ENCODE data around the gene ANXA2.

ANXA2 gene

GRCh38 chr15:60353245-60353920 lies 44.4 kb downstream of the ANXA2 start:
- no peak overlapping the region for H3K4me3 ChIP-seq (ENCODE audit: low read depth, low read length)
- TF ChIP-seq CTCF (IDR thresholded peaks at IDR 0.05; ENCODE audit: insufficient read depth, low read depth, low read length, missing control alignments) = no peak
- no peak for DNase-seq (ENCODE audit: low read depth)

DNA sequence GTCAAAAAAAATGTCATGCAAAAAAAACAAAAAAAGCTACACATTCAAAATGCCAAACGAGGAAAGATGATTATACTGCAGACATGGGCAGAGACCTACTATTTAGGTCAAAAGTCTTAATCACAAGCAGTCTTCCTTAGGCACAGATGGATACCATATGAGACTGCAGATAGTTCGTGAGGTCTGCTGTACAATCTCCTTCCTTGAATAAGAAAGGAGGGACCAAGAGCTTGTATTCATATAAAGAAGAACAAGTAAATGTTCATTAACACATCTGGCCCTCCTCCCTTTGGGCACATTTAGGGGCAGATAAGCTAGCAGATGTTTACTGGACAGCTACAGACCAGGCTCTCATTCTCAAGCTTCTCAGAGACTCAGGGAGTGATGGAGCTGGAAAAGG lies 45.3 kb downstream of the ANXA2 start:
- DNase-seq (ENCODE audit: low read depth) = no peak
- H3K4me3 ChIP-seq (ENCODE audit: low read depth, low read length) = no peak overlapping the region
- no peak for TF ChIP-seq CTCF (IDR thresholded peaks at IDR 0.05; ENCODE audit: insufficient read depth, low read depth, low read length, missing control alignments)

GRCh38 chr15:60351066-60351465 lies 46.7 kb downstream of the ANXA2 start:
- no peak overlapping the region for H3K4me3 ChIP-seq (ENCODE audit: low read depth, low read length)
- DNase-seq (ENCODE audit: low read depth) = no peak
- TF ChIP-seq CTCF (IDR thresholded peaks at IDR 0.05; ENCODE audit: insufficient read depth, low read depth, low read length, missing control alignments) = no peak

GRCh38 chr15:60350108-60350507 lies 47.7 kb downstream of the ANXA2 start:
- no peak for DNase-seq (ENCODE audit: low read depth)
- no peak for TF ChIP-seq CTCF (IDR thresholded peaks at IDR 0.05; ENCODE audit: insufficient read depth, low read depth, low read length, missing control alignments)
- H3K4me3 ChIP-seq (ENCODE audit: low read depth, low read length) = no peak overlapping the region

- TF ChIP-seq CTCF (IDR thresholded peaks at IDR 0.05; ENCODE audit: insufficient read depth, low read depth, low read length, missing control alignments) = no peak
- no peak overlapping the region for H3K4me3 ChIP-seq (ENCODE audit: low read depth, low read length)
- no peak for DNase-seq (ENCODE audit: low read depth)
Measured at GRCh38 chr15:60349589-60349988, 48.2 kb downstream of the ANXA2 start.

- no peak overlapping the region for H3K4me3 ChIP-seq (ENCODE audit: low read depth, low read length)
- no peak for DNase-seq (ENCODE audit: low read depth)
- no peak for TF ChIP-seq CTCF (IDR thresholded peaks at IDR 0.05; ENCODE audit: insufficient read depth, low read depth, low read length, missing control alignments)
Measured at GRCh38 chr15:60347480-60348049, 50.2 kb downstream of the ANXA2 start.

DNA sequence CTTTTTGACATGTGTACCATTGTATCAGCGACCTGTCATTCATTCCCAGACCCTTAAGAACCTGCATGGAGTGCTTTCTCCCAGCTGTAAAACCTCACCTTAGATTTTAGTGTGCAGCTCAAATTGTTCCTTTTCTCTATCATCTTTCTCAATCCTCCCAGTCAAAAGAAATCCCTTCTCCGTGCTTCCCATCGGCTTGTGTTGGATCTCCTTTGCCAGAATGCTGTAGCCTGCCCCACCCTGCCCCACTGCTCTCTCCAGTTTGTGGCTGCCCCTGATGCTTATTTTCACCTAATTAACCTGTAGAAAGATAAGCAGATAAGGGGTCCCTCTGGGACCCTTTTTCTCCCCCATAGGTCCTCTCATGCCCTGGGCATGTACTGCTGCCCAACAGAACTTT lies 51.1 kb downstream of the ANXA2 start:
- no peak for TF ChIP-seq CTCF (IDR thresholded peaks at IDR 0.05; ENCODE audit: insufficient read depth, low read depth, low read length, missing control alignments)
- DNase-seq (ENCODE audit: low read depth) = no peak
- H3K4me3 ChIP-seq (ENCODE audit: low read depth, low read length) = no peak overlapping the region
